GM20000 (cell line): Measurements from ENCODE around the gene RBMY1F.
"Not testable (repeated sequence)": the region's sequence is repeated elsewhere in the genome, so short reads cannot be mapped to it uniquely, and the experiment has no call there.

Experiments
- DNase-seq: peaks from one replicate; pipeline ENCODE4 v3.0.0; 2012; ENCODE audit warnings: low spot score

The RBMY1F gene

GRCh38 chrY:22182823-22183222 lies at the start of gene RBMY1F:
Gene RBMY1F, minus strand, starts transcription at chrY:22182923. Its CDS starts 1,954 bp downstream, at chrY:22180969.
- not testable (repeated sequence) for DNase-seq

- DNase-seq, result not testable (repeated sequence)
Observed at GRCh38 chrY:22151144-22151543, 31.6 kb downstream of the RBMY1F start.

GRCh38 chrY:22141011-22141695 lies 41.6 kb downstream of the RBMY1F start:
- not testable (repeated sequence) for DNase-seq

GRCh38 chrY:22134719-22135118 lies 48.0 kb downstream of the RBMY1F start:
- DNase-seq, result not testable (repeated sequence)

GRCh38 chrY:22130494-22130893 lies 52.2 kb downstream of the RBMY1F start:
- not testable (repeated sequence) for DNase-seq
